ENCODE measurements around the gene TRIP10.

GRCh38 chr19:6768236-6768785 lies 28.8 kb downstream of the TRIP10 start:
- TF ChIP-seq, protein P1, sequence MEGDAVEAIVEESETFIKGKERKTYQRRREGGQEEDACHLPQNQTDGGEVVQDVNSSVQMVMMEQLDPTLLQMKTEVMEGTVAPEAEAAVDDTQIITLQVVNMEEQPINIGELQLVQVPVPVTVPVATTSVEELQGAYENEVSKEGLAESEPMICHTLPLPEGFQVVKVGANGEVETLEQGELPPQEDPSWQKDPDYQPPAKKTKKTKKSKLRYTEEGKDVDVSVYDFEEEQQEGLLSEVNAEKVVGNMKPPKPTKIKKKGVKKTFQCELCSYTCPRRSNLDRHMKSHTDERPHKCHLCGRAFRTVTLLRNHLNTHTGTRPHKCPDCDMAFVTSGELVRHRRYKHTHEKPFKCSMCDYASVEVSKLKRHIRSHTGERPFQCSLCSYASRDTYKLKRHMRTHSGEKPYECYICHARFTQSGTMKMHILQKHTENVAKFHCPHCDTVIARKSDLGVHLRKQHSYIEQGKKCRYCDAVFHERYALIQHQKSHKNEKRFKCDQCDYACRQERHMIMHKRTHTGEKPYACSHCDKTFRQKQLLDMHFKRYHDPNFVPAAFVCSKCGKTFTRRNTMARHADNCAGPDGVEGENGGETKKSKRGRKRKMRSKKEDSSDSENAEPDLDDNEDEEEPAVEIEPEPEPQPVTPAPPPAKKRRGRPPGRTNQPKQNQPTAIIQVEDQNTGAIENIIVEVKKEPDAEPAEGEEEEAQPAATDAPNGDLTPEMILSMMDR (conservative IDR thresholded peaks at IDR 0.05; ENCODE audit: low read length), result no peak
- TF ChIP-seq EZH2phosphoT487 (IDR thresholded peaks at IDR 0.05; ENCODE audit: borderline replicate concordance), result no peak
